Measurements from ENCODE around the gene FADS1.

FADS1 gene

DNA sequence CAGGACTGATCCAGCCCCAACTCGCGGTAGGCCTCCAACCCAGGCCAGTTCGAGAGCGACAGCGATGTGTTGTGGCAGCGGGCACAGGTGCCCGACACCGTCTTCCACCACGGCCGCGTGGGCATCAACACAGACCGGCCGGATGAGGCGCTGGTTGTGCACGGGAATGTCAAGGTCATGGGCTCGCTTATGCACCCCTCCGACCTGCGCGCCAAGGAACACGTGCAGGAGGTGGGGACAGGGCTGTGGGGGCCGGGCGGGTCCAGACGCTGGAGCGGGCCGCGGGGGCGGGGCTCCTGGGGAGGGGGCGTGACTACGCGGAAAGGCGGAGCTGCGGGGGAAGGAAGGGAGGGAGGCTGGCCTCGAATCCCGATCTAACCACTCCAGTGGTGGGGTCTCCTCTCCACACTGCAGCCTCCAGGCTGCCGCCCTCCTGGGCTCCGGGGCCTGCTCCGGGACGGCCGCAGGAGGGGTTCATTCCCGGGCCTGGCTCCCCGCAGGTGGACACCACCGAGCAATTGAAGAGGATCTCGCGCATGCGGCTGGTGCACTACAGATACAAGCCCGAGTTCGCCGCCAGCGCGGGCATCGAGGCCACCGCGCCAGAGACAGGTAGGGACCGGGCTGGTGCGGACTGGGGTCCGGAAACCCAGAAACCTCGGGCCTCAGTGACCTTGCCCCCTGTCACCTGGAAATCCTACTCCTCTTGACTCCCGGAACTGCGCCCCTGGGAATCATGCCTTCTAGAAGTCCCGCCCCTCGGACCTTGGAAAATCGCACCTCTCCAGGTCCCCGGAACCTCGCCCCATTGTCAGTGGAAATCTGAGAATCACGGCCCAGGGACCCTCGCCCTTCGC lies 39.3 kb downstream of the FADS1 start:
- H3K4me3 ChIP-seq (replicated peaks in 1 of 2; ENCODE audit: low read depth in 2 of 2, low read length in 2 of 2), result no peak overlapping the region
- DNase-seq (ENCODE audit: low read depth in 2 of 2), result no peak
- TF ChIP-seq, protein P1, sequence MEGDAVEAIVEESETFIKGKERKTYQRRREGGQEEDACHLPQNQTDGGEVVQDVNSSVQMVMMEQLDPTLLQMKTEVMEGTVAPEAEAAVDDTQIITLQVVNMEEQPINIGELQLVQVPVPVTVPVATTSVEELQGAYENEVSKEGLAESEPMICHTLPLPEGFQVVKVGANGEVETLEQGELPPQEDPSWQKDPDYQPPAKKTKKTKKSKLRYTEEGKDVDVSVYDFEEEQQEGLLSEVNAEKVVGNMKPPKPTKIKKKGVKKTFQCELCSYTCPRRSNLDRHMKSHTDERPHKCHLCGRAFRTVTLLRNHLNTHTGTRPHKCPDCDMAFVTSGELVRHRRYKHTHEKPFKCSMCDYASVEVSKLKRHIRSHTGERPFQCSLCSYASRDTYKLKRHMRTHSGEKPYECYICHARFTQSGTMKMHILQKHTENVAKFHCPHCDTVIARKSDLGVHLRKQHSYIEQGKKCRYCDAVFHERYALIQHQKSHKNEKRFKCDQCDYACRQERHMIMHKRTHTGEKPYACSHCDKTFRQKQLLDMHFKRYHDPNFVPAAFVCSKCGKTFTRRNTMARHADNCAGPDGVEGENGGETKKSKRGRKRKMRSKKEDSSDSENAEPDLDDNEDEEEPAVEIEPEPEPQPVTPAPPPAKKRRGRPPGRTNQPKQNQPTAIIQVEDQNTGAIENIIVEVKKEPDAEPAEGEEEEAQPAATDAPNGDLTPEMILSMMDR (IDR thresholded peaks at IDR 0.05; ENCODE audit: low read depth, low read length), result no peak

DNA sequence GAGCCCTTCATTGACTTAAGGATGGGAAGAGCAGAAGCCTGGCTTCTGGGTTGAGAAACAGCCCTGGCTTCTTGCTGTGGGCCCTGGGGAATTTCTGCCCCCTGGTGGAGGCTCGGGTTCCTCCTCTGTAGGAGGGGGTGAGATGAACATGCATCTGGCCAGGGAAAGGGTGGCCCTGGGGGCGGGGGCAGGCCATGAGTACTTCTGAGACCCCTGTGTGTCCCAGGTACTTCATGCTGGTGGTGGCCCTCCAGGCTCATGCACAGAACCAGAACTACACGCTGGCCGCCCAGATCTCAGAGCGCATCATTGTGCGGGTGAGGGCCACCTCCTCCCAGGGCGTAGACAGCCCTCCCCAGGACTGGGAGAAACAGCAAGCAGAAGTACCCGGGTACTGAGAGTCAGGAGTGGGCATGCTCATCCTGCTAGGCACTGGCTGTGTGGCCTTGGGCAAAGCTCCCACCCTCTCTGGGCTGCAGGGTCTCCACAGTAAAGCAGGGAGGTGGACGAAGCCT lies 40.2 kb downstream of the FADS1 start:
- H3K4me3 ChIP-seq (replicated peaks in 1 of 2; ENCODE audit: low read depth in 2 of 2, low read length in 2 of 2), result no peak overlapping the region
- TF ChIP-seq, protein P1 (IDR thresholded peaks at IDR 0.05; ENCODE audit: low read depth, low read length), result peak; percentile 94
- DNase-seq (ENCODE audit: low read depth in 2 of 2), result peak; percentile 80 to 81

GRCh38 chr11:61775606-61776554 lies 40.9 kb downstream of the FADS1 start:
- TF ChIP-seq, protein P1 (IDR thresholded peaks at IDR 0.05; ENCODE audit: low read depth, low read length), result no peak
- no peak for DNase-seq (ENCODE audit: low read depth in 2 of 2)

DNA sequence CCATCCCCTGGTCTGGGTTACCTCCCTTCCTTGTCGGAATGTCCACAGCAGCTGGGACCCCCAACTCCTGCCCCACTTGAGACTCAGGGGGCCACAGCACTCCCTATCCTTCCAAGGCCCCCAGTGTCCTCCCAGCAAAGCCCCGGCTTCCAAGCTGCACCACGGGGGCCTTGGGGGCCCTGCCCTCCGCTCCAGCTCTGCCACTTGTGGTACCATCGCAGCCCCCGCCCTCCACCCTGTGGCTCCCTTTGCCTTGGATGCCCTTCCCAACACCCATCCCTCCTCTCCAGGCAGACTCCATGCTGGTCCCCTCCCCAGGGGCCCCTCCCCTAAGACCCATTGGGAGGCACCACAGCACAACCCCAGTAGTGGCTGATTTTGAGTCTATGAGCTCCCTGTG lies 41.7 kb downstream of the FADS1 start:
- TF ChIP-seq, protein P1 (IDR thresholded peaks at IDR 0.05; ENCODE audit: low read depth, low read length), result no peak
- no peak for DNase-seq (ENCODE audit: low read depth in 2 of 2)
- H3K4me3 ChIP-seq (replicated peaks in 1 of 2; ENCODE audit: low read depth in 2 of 2, low read length in 2 of 2), result no peak overlapping the region

More at GRCh38 chr11:61775606-61776554, 40.9 kb downstream of the FADS1 start:
- no peak overlapping the region for H3K4me3 ChIP-seq (replicated peaks in 1 of 2; ENCODE audit: low read depth in 2 of 2, low read length in 2 of 2)

- no peak for DNase-seq (ENCODE audit: low read depth in 2 of 2)
- TF ChIP-seq, protein P1 (IDR thresholded peaks at IDR 0.05; ENCODE audit: low read depth, low read length), result no peak
These were observed 42.4 kb downstream of the FADS1 start for GRCh38 chr11:61774411-61774810.

GRCh38 chr11:61773809-61774208 lies 43.0 kb downstream of the FADS1 start:
- no peak overlapping the region for H3K4me3 ChIP-seq (replicated peaks in 1 of 2; ENCODE audit: low read depth in 2 of 2, low read length in 2 of 2)
- TF ChIP-seq, protein P1 (IDR thresholded peaks at IDR 0.05; ENCODE audit: low read depth, low read length), result no peak
- DNase-seq (ENCODE audit: low read depth in 2 of 2), result no peak

More at GRCh38 chr11:61774411-61774810, 42.4 kb downstream of the FADS1 start:
- H3K4me3 ChIP-seq (replicated peaks in 1 of 2; ENCODE audit: low read depth in 2 of 2, low read length in 2 of 2), result no peak overlapping the region
